Mesenchymal stem cell (in vitro differentiated cells and primary cell): ENCODE data around the gene EML6.

ENCODE experiments used
- DNase-seq: peaks from one replicate; pipeline ENCODE4 v3.0.0-alpha.2; 2013
- H2AFZ ChIP-seq: one replicate; pipeline ENCODE4 v1.6.1; 2013; ENCODE audit warnings: low read depth, mild to moderate bottlenecking, control low read depth, inconsistent platforms, low read length, moderate library complexity
- H2AK5ac ChIP-seq: 2 replicates; pipeline ENCODE4 v1.6.1; 2013; ENCODE audit warnings: low read length, moderate library complexity, mild to moderate bottlenecking, inconsistent platforms; ENCODE audit not compliant: severe bottlenecking
- H2BK120ac ChIP-seq: one replicate; pipeline ENCODE4 v1.6.1; 2013; ENCODE audit warnings: low read depth, mild to moderate bottlenecking, inconsistent platforms, low read length, moderate library complexity
- H2BK12ac ChIP-seq, 2 experiments: one replicate each; pipeline ENCODE4 v1.6.1; 2013; ENCODE audit warnings: inconsistent platforms in 2 of 2, low read length in 2 of 2, mild to moderate bottlenecking in 2 of 2, moderate library complexity in 2 of 2, control low read depth in 1 of 2
- H2BK15ac ChIP-seq: one replicate; pipeline ENCODE4 v1.6.1; 2013; ENCODE audit warnings: mild to moderate bottlenecking, low read depth, inconsistent platforms; ENCODE audit not compliant: poor library complexity, severe bottlenecking
- H2BK5ac ChIP-seq: 2 replicates; pipeline ENCODE4 v1.6.1; 2013; ENCODE audit warnings: low read depth, mild to moderate bottlenecking, low read length, control low read depth, inconsistent platforms; ENCODE audit not compliant: poor library complexity, severe bottlenecking
- H3K14ac ChIP-seq, 2 experiments: one replicate each; pipeline ENCODE4 v1.6.1; 2013; ENCODE audit warnings: inconsistent platforms in 2 of 2, low read length in 2 of 2, control low read depth in 1 of 2, mild to moderate bottlenecking in 1 of 2, moderate library complexity in 1 of 2
- H3K18ac ChIP-seq, 2 experiments: one replicate each; pipeline ENCODE4 v1.6.1; 2013; ENCODE audit warnings: inconsistent platforms in 2 of 2, low read length in 2 of 2, control low read depth in 1 of 2, low read depth in 1 of 2, mild to moderate bottlenecking in 1 of 2
- H3K23ac ChIP-seq, 2 experiments: one replicate each; pipeline ENCODE4 v1.6.1; 2013; ENCODE audit warnings: inconsistent platforms in 2 of 2, low read length in 2 of 2, mild to moderate bottlenecking in 2 of 2, moderate library complexity in 2 of 2, control low read depth in 1 of 2
- H3K27ac ChIP-seq: 2 replicates; pipeline ENCODE4 v1.5.1; 2013; ENCODE audit warnings: mild to moderate bottlenecking, moderate library complexity, low read length, control low read depth, inconsistent platforms; ENCODE audit not compliant: poor library complexity, severe bottlenecking
- H3K27me3 ChIP-seq, 2 experiments: 2 replicates each; pipeline versions ENCODE4 v1.6.1 to v1.7.0; 2013; ENCODE audit warnings: low read length in 2 of 2, mild to moderate bottlenecking in 2 of 2, moderate library complexity in 2 of 2, control low read depth in 1 of 2, inconsistent platforms in 1 of 2; ENCODE audit not compliant: control insufficient read depth in 1 of 2, insufficient read depth in 1 of 2
- H3K36me3 ChIP-seq, 2 experiments: 2 replicates each; pipeline versions ENCODE4 v1.6.1 to v1.7.0; 2013; ENCODE audit warnings: low read length in 2 of 2, control low read depth in 1 of 2, inconsistent platforms in 1 of 2, low read depth in 1 of 2, mild to moderate bottlenecking in 1 of 2; ENCODE audit not compliant: insufficient read depth in 2 of 2, control insufficient read depth in 1 of 2
- H3K4ac ChIP-seq, 2 experiments: one replicate each; pipeline ENCODE4 v1.6.1; 2013; ENCODE audit warnings: inconsistent platforms in 2 of 2, low read length in 2 of 2, mild to moderate bottlenecking in 2 of 2, moderate library complexity in 2 of 2, control low read depth in 1 of 2, low read depth in 1 of 2
- H3K4me1 ChIP-seq: 2 replicates; pipeline ENCODE4 v1.6.1; 2013; ENCODE audit warnings: low read depth, low read length, control low read depth; ENCODE audit not compliant: control insufficient read depth, insufficient read depth
- H3K4me2 ChIP-seq: 2 replicates; pipeline ENCODE4 v1.6.1; 2013; ENCODE audit warnings: low read length, mild to moderate bottlenecking, inconsistent platforms; ENCODE audit not compliant: poor library complexity, severe bottlenecking
- H3K4me3 ChIP-seq, 2 experiments: 2 replicates each; pipeline versions ENCODE4 v1.5.1 to v1.7.0; 2013; ENCODE audit warnings: low read length in 2 of 2, mild to moderate bottlenecking in 2 of 2, control low read depth in 1 of 2, low read depth in 1 of 2; ENCODE audit not compliant: insufficient read depth in 1 of 2
- H3K79me1 ChIP-seq: replicated peaks from 2 replicates; pipeline ENCODE4 v1.6.1; 2013; ENCODE audit warnings: mild to moderate bottlenecking, control low read depth, low read length, inconsistent platforms; ENCODE audit not compliant: poor library complexity, severe bottlenecking
- H3K9ac ChIP-seq: 2 replicates; pipeline ENCODE4 v1.7.0; 2013; ENCODE audit warnings: mild to moderate bottlenecking, low read length, moderate library complexity
- H3K9me3 ChIP-seq: 2 replicates; pipeline ENCODE4 v1.7.0; 2013; ENCODE audit warnings: mild to moderate bottlenecking, low read length; ENCODE audit not compliant: control insufficient read depth
- H4K8ac ChIP-seq: one replicate; pipeline ENCODE4 v1.6.1; 2013; ENCODE audit warnings: inconsistent platforms, mild to moderate bottlenecking, low read length, moderate library complexity
- H4K91ac ChIP-seq: one replicate; pipeline ENCODE4 v1.6.1; 2013; ENCODE audit warnings: mild to moderate bottlenecking, low read length, inconsistent platforms
- WGBS: methylation state at CpG from one replicate; pipeline ENCODE4 v1.1.7; 2013; ENCODE audit warnings: mixed read lengths; 5-methylcytosine and 5-hydroxymethylcytosine counted together

The EML6 gene

DNA sequence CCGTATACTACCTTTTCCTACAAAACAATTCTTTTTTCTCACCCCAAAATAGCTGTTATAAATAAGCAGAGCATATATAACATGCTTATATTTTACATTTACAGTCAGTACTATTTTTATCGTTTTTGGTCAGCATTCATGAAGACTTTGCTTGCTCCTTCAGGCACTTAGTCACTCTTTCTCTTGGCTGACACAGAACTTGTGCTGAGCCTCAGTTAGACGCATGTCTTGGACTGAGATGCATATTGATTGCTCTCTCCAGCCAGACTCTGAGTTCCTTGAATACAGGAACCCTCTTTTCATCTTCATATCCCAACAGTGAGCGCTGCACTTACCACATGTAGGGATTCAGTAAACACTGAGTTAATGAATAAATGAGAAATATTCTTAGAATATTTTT, 168.4 kb downstream of the EML6 start:
- H3K23ac ChIP-seq: no peak overlapping the region

DNA sequence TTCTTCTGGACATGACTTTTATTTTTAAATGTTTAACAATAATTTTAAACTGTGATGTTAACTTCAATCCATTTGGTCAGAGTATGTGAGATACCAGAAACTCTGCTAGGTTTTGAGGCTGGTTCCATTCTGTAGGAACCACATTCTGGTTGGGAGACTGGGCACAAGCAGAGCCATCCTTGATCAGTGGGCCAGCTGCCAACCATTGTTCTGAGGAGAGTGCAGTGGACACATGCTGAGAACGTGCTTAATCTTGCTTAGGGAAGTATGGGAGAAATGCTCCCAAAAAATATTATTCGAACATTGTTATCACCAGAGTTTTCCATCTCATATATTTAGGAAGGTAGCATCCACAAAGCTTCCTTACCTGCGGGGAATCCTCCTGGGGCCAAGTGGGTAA, 171.0 kb downstream of the EML6 start:
- no peak overlapping the region for H3K27ac ChIP-seq
- no peak overlapping the region for H3K4me2 ChIP-seq
- H3K14ac ChIP-seq: no peak overlapping the region
- no peak overlapping the region for H3K9ac ChIP-seq
- H3K36me3 ChIP-seq: no peaks in the 10 kb centered on the region
- no peaks in the 10 kb centered on the region for H3K4me1 ChIP-seq
- H3K4ac ChIP-seq: no peak overlapping the region
- no peaks in the 10 kb centered on the region for H3K27me3 ChIP-seq
- H2AFZ ChIP-seq: no peak overlapping the region
- peaks cover 12% of the 10 kb centered on the region for H3K9me3 ChIP-seq
- no peak overlapping the region for H2BK12ac ChIP-seq
- no peak overlapping the region for H3K18ac ChIP-seq
- no peak overlapping the region for H2BK15ac ChIP-seq
- DNase-seq: no peak
- H2BK120ac ChIP-seq: no peak overlapping the region
- no peak overlapping the region for H4K8ac ChIP-seq
- H3K4me3 ChIP-seq: no peak overlapping the region
- WGBS: 100% methylated on average over 1 of the region's 3 CpGs
- no peak overlapping the region for H4K91ac ChIP-seq
- H3K79me1 ChIP-seq: peaks cover 1% of the 10 kb centered on the region
- no peak overlapping the region for H2BK5ac ChIP-seq
- no peak overlapping the region for H2AK5ac ChIP-seq
- H3K23ac ChIP-seq: no peak overlapping the region

More for the DNA sequence above, 168.4 kb downstream of the EML6 start:
- Histone ChIP-seq H3K9ac (no peak overlapping the region), H2BK120ac (no peak overlapping the region), H3K79me1 (no peaks in the 10 kb centered on the region), H3K4me2 (no peak overlapping the region), H3K27ac (no peak overlapping the region), H3K4me1 (no peaks in the 10 kb centered on the region), H3K36me3 (no peaks in the 10 kb centered on the region), H3K4me3 (no peak overlapping the region), H2BK5ac (no peak overlapping the region), H3K27me3 (no peaks in the 10 kb centered on the region), H3K14ac (no peak overlapping the region), H2BK15ac (no peak overlapping the region), H3K4ac (no peak overlapping the region), H3K9me3 (peaks cover 12% of the 10 kb centered on the region), H4K91ac (no peak overlapping the region), H2AK5ac (no peak overlapping the region), H2BK12ac (no peak overlapping the region), H2AFZ (no peak overlapping the region), H3K18ac (no peak overlapping the region), H4K8ac (no peak overlapping the region)
- DNase-seq: no peak
- WGBS: over 99% methylated on average over 2 of the region's 4 CpGs

DNA sequence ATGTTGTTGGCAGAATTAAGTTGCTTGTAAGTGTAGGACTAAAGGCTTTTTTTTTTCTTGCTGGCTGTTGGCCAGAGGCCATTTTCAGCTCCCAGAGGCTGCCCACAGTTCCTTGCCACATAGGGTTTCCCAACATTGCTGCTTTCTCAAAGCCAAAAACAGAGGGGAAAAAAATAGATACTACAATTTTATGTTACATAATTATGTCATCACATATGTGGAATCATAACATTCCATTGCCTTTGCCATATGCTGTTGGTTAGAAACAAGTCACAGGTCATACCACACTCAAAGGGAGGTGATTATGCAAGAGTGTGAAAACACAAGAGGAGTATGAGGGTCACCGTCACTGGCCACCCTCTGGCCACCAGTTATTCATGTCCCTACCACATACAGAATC, 172.3 kb downstream of the EML6 start:
- Histone ChIP-seq H2BK120ac (no peak overlapping the region), H4K8ac (no peak overlapping the region), H2BK12ac (no peak overlapping the region), H3K36me3 (no peaks in the 10 kb centered on the region), H2AK5ac (no peak overlapping the region), H3K4ac (no peak overlapping the region), H3K4me2 (no peak overlapping the region), H3K27ac (no peak overlapping the region), H3K79me1 (peaks cover 9% of the 10 kb centered on the region), H3K18ac (no peak overlapping the region), H2BK15ac (no peak overlapping the region), H3K4me3 (no peak overlapping the region), H3K14ac (no peak overlapping the region), H4K91ac (no peak overlapping the region), H3K9ac (no peak overlapping the region), H2BK5ac (no peak overlapping the region), H3K9me3 (peaks cover 12% of the 10 kb centered on the region), H3K27me3 (no peaks in the 10 kb centered on the region), H3K4me1 (peaks cover 2% of the 10 kb centered on the region), H3K23ac (no peak overlapping the region), H2AFZ (no peak overlapping the region)
- no peak for DNase-seq
- WGBS: 60% methylated on average over 1 of the region's 1 CpG

DNA sequence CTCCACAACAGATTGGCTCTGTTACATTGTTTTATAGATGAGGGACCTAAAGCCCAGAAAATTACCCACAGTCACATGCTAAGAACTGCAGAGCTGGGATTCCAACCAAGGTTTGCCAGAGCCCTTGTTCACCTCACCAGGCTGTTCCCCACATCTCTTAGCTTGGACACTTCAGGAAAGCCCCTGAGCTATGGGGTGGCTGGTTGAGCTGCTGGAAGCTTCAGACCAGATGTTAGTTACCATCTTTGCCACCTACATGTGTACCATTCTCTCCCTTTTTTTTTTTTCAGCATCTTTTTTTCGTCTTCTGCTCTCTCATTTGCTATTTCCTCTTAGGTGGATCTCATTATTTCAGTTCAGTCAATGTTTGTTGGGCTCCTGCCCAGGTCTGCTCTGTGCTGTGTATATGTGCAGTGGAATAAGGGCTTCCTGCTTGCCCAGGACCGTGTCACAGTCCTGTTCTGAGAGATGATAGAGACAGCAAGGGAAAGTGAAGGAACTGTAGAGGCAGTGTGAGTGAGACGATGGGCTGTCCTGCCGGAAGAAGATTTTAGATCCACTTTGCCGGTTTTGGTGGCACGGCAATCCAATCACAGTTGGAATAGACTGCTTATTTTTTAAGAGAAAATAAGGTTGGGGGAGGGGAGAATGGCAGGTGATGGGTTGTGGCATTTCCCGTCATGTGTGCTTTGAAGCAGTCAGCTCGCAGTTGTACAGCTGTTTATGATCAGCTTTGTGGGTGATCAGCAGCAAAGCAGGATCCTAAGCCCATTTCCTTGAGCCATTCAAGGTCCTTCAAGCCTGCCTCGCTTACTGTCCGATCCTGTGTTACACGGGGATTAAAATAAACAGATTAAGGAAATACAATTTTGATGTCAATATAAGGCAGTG, 174.2 kb downstream of the EML6 start:
- no peak for DNase-seq
- Histone ChIP-seq H2AK5ac (no peak overlapping the region), H3K27ac (no peak overlapping the region), H2BK12ac (no peak overlapping the region), H2BK120ac (no peak overlapping the region), H2BK15ac (no peak overlapping the region), H3K9ac (no peak overlapping the region), H3K36me3 (no peaks in the 10 kb centered on the region), H3K4me3 (no peak overlapping the region), H3K79me1 (peaks cover 9% of the 10 kb centered on the region), H3K9me3 (peaks cover 12% of the 10 kb centered on the region), H3K4ac (no peak overlapping the region), H4K8ac (no peak overlapping the region), H3K18ac (no peak overlapping the region), H3K4me1 (peaks cover 3% of the 10 kb centered on the region), H2AFZ (no peak overlapping the region), H2BK5ac (no peak overlapping the region), H3K14ac (no peak overlapping the region), H3K4me2 (no peak overlapping the region), H4K91ac (no peak overlapping the region), H3K27me3 (no peaks in the 10 kb centered on the region), H3K23ac (no peak overlapping the region)
- WGBS: 84% methylated on average over 10 of the region's 11 CpGs
